WTC11 (cell line): ENCODE measurements around the gene CLDN14.

Source experiments
- CREB1 ChIP-seq: sonication (generic); formaldehyde crosslinking; IDR thresholded peaks from 2 replicates; pipeline ENCODE4 v1.8.0; 2023; ENCODE audit warnings: mild to moderate bottlenecking, missing genetic modification reagents
- CTCF ChIP-seq: fragments of 200-600 bp; IDR thresholded peaks from 2 replicates; pipeline ENCODE4 v1.8.0; 2022; ENCODE audit warnings: antibody characterized with exemption
- ESRRA ChIP-seq: sonication (generic); formaldehyde crosslinking; IDR thresholded peaks from 2 replicates; pipeline ENCODE4 v1.8.1; 2022; ENCODE audit warnings: mild to moderate bottlenecking, missing genetic modification reagents, borderline replicate concordance
- IRF2 ChIP-seq: sonication (generic); formaldehyde crosslinking; IDR thresholded peaks from 2 replicates; pipeline ENCODE4 v1.8.0; 2022; ENCODE audit warnings: low read depth, missing genetic modification reagents, borderline replicate concordance
- NR2C2 ChIP-seq: sonication (generic); formaldehyde crosslinking; IDR thresholded peaks from 2 replicates; pipeline ENCODE4 v1.8.0; 2022; ENCODE audit warnings: mild to moderate bottlenecking, missing genetic modification reagents
- ZNF425 ChIP-seq: fragments of 250-450 bp; sonication (Bioruptor Pico); conservative IDR thresholded peaks from 2 replicates; pipeline ENCODE4 v1.9.0; 2021; ENCODE audit warnings: mild to moderate bottlenecking
- TF ChIP-seq, protein P1 (sequence below): sonication (generic); formaldehyde crosslinking; IDR thresholded peaks from 2 replicates; pipeline ENCODE4 v1.8.1; 2023; ENCODE audit warnings: mild to moderate bottlenecking, missing genetic modification reagents
- TF ChIP-seq, protein P2 (sequence below): sonication (generic); formaldehyde crosslinking; IDR thresholded peaks from 2 replicates; pipeline ENCODE4 v1.8.0; 2023; ENCODE audit warnings: missing genetic modification reagents
- TF ChIP-seq, protein P3 (sequence below): sonication (generic); formaldehyde crosslinking; conservative IDR thresholded peaks from 2 replicates; pipeline ENCODE4 v1.8.1; 2022; ENCODE audit warnings: mild to moderate bottlenecking, missing genetic modification reagents

DNA sequence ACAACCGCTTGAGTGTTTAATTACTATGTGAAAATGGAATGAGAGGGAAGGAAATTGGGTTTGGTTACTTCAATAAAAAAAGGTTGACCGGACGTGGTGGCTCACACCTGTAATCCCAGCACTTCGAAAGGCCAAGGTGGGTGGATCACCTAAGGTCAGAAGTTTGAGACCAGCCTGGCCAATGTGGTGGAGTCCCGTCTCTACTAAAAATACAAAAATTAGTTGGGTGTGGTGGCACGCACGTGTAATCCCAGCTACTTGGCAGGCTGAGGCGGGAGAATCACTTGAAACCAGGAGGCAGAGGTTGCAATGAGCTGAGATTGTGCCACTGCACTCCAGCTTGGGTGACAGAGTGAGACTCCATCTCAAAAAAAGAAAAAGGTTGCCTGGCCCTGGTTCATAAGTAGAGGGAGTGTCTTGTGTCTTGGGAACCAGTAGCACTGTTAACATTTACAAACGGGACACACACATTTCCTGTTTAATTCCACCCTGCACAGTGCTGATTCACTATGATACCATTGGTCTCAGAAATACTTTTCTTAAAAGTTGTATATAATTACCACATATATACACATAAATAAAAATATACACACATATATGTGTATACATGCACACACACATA, 27.6 kb upstream of the CLDN14 start:
- TF ChIP-seq CTCF (no peak), CREB1 (CRISPR knock-in tag) (no peak), NR2C2 (no peak), ZNF425 (CRISPR knock-in tag) (no peak), ESRRA (CRISPR knock-in tag) (no peak), IRF2 (no peak)
- TF ChIP-seq, protein P1, sequence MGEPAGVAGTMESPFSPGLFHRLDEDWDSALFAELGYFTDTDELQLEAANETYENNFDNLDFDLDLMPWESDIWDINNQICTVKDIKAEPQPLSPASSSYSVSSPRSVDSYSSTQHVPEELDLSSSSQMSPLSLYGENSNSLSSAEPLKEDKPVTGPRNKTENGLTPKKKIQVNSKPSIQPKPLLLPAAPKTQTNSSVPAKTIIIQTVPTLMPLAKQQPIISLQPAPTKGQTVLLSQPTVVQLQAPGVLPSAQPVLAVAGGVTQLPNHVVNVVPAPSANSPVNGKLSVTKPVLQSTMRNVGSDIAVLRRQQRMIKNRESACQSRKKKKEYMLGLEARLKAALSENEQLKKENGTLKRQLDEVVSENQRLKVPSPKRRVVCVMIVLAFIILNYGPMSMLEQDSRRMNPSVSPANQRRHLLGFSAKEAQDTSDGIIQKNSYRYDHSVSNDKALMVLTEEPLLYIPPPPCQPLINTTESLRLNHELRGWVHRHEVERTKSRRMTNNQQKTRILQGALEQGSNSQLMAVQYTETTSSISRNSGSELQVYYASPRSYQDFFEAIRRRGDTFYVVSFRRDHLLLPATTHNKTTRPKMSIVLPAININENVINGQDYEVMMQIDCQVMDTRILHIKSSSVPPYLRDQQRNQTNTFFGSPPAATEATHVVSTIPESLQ (CRISPR knock-in tag) = no peak
- TF ChIP-seq, protein P2, sequence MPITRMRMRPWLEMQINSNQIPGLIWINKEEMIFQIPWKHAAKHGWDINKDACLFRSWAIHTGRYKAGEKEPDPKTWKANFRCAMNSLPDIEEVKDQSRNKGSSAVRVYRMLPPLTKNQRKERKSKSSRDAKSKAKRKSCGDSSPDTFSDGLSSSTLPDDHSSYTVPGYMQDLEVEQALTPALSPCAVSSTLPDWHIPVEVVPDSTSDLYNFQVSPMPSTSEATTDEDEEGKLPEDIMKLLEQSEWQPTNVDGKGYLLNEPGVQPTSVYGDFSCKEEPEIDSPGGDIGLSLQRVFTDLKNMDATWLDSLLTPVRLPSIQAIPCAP (CRISPR knock-in tag) = no peak
- TF ChIP-seq, protein P3, sequence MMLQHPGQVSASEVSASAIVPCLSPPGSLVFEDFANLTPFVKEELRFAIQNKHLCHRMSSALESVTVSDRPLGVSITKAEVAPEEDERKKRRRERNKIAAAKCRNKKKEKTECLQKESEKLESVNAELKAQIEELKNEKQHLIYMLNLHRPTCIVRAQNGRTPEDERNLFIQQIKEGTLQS = no peak
